Heart left ventricle (tissue), 16 donors: Measurements from ENCODE around the gene GPBP1. TPM values are rescaled to one million over a fixed set of nuclear protein-coding genes. Genes with fewer than 3 reads are reported as not detected.
"Not testable (repeated sequence)": the region's sequence is repeated elsewhere in the genome, so short reads cannot be mapped to it uniquely, and the experiment has no call there.

Experiments used
- ATAC-seq, 4 donors: fragments of 200-7000 bp; cut with Tn5 transposase; one replicate each; pipeline ENCODE4 v1.9.1; 2020 to 2022; ENCODE audit warnings: moderate library complexity in 4 of 4, mild to moderate bottlenecking in 3 of 4, moderate number of reproducible peaks in 1 of 4
- DNase-seq, 5 donors: peaks; one replicate each; pipeline ENCODE4 v3.0.0-alpha.2; 2020
- H3K27ac ChIP-seq, 12 donors: fragments of 200-600 bp; sonication (generic) in 4 of 12; one replicate each; pipeline versions ENCODE4 v1.5.0 to v1.8.0; 2016 to 2022; ENCODE audit warnings: mild to moderate bottlenecking in 2 of 12
- H3K27me3 ChIP-seq, 9 donors: fragments of 200-600 bp; sonication (generic) in 2 of 9; one replicate each; pipeline versions ENCODE4 v1.5.1 to v1.8.0; 2016 to 2022; ENCODE audit warnings: mild to moderate bottlenecking in 3 of 9
- H3K36me3 ChIP-seq, 9 donors: fragments of 200-600 bp; sonication (generic) in 2 of 9; one replicate each; pipeline versions ENCODE4 v1.5.0 to v1.8.0; 2018 to 2022; ENCODE audit warnings: mild to moderate bottlenecking in 2 of 9
- H3K4me1 ChIP-seq, 12 donors: fragments of 200-600 bp; sonication (generic) in 4 of 12; one replicate each; pipeline versions ENCODE4 v1.5.0 to v1.8.0; 2016 to 2022; ENCODE audit warnings: mild to moderate bottlenecking in 3 of 12
- H3K4me3 ChIP-seq, 12 donors: fragments of 200-600 bp; sonication (generic) in 4 of 12; one replicate each; pipeline versions ENCODE4 v1.5.0 to v1.8.0; 2017 to 2022; ENCODE audit warnings: mild to moderate bottlenecking in 9 of 12, moderate library complexity in 4 of 12
- H3K9me3 ChIP-seq, 12 donors: fragments of 200-600 bp; sonication (generic) in 4 of 12; one replicate each; pipeline versions ENCODE4 v1.5.0 to v1.8.0; 2016 to 2022; ENCODE audit warnings: mild to moderate bottlenecking in 1 of 12
- CTCF ChIP-seq, 12 donors: fragments of 200-600 bp; sonication (generic) in 4 of 12; IDR thresholded peaks; one replicate each; pipeline versions ENCODE4 v1.5.0 to v1.8.0; 2018 to 2022; ENCODE audit warnings: antibody characterized with exemption in 12 of 12, mild to moderate bottlenecking in 5 of 12
- POLR2A ChIP-seq, 2 donors: fragments of 450-650 bp; IDR thresholded peaks; one replicate each; pipeline ENCODE4 v1.6.1; 2017; ENCODE audit warnings: antibody characterized with exemption in 2 of 2, mild to moderate bottlenecking in 2 of 2, moderate library complexity in 2 of 2
- WGBS, 4 donors: extraction: QIAGEN DNeasy Blood & Tissue Kit in 2 of 4; methylation state at CpG; one replicate each; pipeline versions ENCODE4 v1.1.5 to v1.1.7; 2013 to 2018; 5-methylcytosine and 5-hydroxymethylcytosine counted together
- intact Hi-C, 10 donors: fragments of 100-400 bp; cut with DNase I; formaldehyde crosslinking; loops; one replicate each; pipeline versions ENCODE4 v1.11.1 to v1.14.2; 2022
- polyA plus RNA-seq, 2 donors: library from polyadenylated mRNA; stranded (reverse); fragments of 200-250 nt; gene quantifications; one replicate each; pipeline ENCODE4 v1.2.3, GENCODE V29; 2013
- total RNA-seq, 9 donors: library from RNA; depleted of rRNA in 2 of 9; stranded (reverse); fragments of >200 nt in 2 of 9; fragmentation: NEBNext Ultra II Directional in 3 of 9; extraction: Animal tissue kit (Norgen Biotek cat#: 25700) in 3 of 9; gene quantifications; one replicate each; pipeline versions ENCODE4 v1.1.0 to v1.2.4, GENCODE V29; 2016 to 2023
- donor health status: ischemic (EF 13 %, LVEDD 7.1; RV severe dilation, severe dysfunction).
- donor health status: healthy with polysubstance abuse.
- donor health status: DM: no; HTN: yes; CAD: no.
- donor health status: DM: no; HTN: no; CAD: no.
- donor health status: ischemic (EF 25% LVEDD 6.9; RV normal size, moderate dysfunction).
- donor health status: ischemic (EF 25% LVEDD 5.7; RV mildly dilated, moderate dysfunction).
- donor health status: healthy.
- donor health status: DM: yes; HTN: yes; CAD: no.
- donor health status: ischemic (EF 35%, LVEDD 5.7; RV mildly dilated, moderate dysfunction).
- donor health status: nonischemic (EF 11% LVEDD 7.7; RV severe dilation, severe dysfunction).
- donor health status: DM: yes; HTN: yes; CAD: no.
- donor health status: PGD.
- donor health status: ischemic (EF 29% LVEDD 5.4; RV normal size, mild dysfunction).
- donor health status: nonischemic (EF 23%, LVEDD 6.1; RV moderate dilation, normal function).

Gene GPBP1
- total and polyA plus RNA-seq, 11 donors: 31.0 to 60.9 (median 49.5) TPM

GRCh38 chr5:57157666-57158065 is 16.2 kb upstream of the GPBP1 start:
- DNase-seq (no peak), ATAC-seq (no peak)
- no peaks in the 10 kb centered on the region for H3K36me3 ChIP-seq
- no peak overlapping the region for H3K27ac ChIP-seq
- H3K27me3 ChIP-seq: no peaks in the 10 kb centered on the region
- intact Hi-C loops: no loop called here
- H3K4me1 ChIP-seq: no peaks in the 10 kb centered on the region
- peaks cover 0 to 14% (median 0%) of the 10 kb centered on the region in 12 donors for H3K9me3 ChIP-seq
- WGBS, 4 donors: 94 to 95% (median 94%) methylated on average over 7 of the region's 7 CpGs
- no peak overlapping the region for H3K4me3 ChIP-seq
- TF ChIP-seq CTCF (IDR thresholded peaks at IDR 0.05): no peak
- no peak for TF ChIP-seq POLR2A (IDR thresholded peaks at IDR 0.05)

GRCh38 chr5:57163553-57164006 is 10.3 kb upstream of the GPBP1 start:
- H3K4me3 ChIP-seq: no peak overlapping the region
- intact Hi-C loops: no loop called here
- no peaks in the 10 kb centered on the region for H3K9me3 ChIP-seq
- H3K36me3 ChIP-seq: no peaks in the 10 kb centered on the region
- 90 to 98% (median 90%) methylated on average over 3 of the region's 3 CpGs for WGBS, 4 donors
- H3K27ac ChIP-seq: no peak overlapping the region
- no peaks in the 10 kb centered on the region for H3K27me3 ChIP-seq
- ATAC-seq (no peak), DNase-seq (no peak)
- peaks cover 0 to 4% (median 0%) of the 10 kb centered on the region in 12 donors for H3K4me1 ChIP-seq
- TF ChIP-seq POLR2A (IDR thresholded peaks at IDR 0.05) (no peak), CTCF (IDR thresholded peaks at IDR 0.05) (no peak)

DNA sequence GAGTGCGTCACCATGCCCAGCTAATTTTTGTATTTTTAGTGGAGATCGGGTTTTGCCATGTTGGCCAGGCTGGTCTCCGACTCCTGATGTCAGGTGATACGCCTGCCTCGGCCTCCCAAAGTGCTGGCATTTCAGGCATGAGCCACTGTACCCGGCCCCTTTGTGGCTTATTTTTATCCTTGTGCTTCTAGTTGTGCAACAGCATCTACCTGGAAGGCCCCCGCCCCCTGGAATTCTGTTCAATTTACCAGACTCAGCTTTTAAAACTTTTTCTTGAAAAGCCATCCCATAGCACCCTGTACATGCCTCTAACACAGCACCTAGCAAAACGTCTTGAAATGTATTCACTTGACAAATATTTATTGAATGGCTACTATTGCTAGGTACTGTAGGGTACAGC is 9.7 kb upstream of the GPBP1 start:
- ATAC-seq: no peak
- Histone ChIP-seq H3K27me3 (no peaks in the 10 kb centered on the region), H3K27ac (no peak overlapping the region), H3K4me1 (peaks cover 0 to 4% (median 0%) of the 10 kb centered on the region in 12 donors), H3K36me3 (no peaks in the 10 kb centered on the region), H3K9me3 (no peaks in the 10 kb centered on the region), H3K4me3 (no peak overlapping the region)
- intact Hi-C loops: no loop called here
- no peak for DNase-seq
- WGBS, 4 donors: 85 to 92% (median 89%) methylated on average over 8 of the region's 8 CpGs
- TF ChIP-seq CTCF (IDR thresholded peaks at IDR 0.05) (no peak), POLR2A (IDR thresholded peaks at IDR 0.05) (no peak)

DNA sequence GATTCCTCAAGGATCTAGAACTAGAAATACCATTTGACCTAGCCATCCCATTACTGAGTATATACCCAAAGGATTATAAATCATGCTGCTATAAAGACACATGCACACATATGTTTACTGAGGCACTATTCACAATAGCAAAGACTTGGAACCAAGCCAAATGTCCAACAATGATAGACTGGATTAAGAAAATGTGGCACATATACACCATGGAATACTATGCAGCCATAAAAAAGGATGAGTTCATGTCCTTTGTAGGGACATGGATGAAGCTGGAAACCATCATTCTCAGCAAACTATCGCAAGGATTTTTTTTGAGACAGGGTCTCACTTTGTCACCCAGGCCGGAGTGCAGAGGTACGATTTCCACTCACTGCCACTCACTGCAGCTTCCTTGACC is 8.7 kb upstream of the GPBP1 start:
- H3K27ac ChIP-seq, H3K9me3 ChIP-seq, ATAC-seq, H3K27me3 ChIP-seq, DNase-seq, intact Hi-C loops, H3K4me1 ChIP-seq, H3K4me3 ChIP-seq, H3K36me3 ChIP-seq: not testable (repeated sequence)
- WGBS, 4 donors: 95 to 100% (median 98%) methylated on average over 3 of the region's 3 CpGs

- no peaks in the 10 kb centered on the region for H3K27me3 ChIP-seq
- ATAC-seq (no peak), DNase-seq (no peak)
- no peaks in the 10 kb centered on the region for H3K36me3 ChIP-seq
- TF ChIP-seq CTCF (IDR thresholded peaks at IDR 0.05): no peak
- TF ChIP-seq POLR2A (IDR thresholded peaks at IDR 0.05): no peak
- H3K4me1 ChIP-seq: peaks cover 0 to 4% (median 0%) of the 10 kb centered on the region in 12 donors
- no peak overlapping the region for H3K4me3 ChIP-seq
- intact Hi-C loops: no loop called here
- no peak overlapping the region for H3K27ac ChIP-seq
- H3K9me3 ChIP-seq: no peaks in the 10 kb centered on the region
- WGBS, 4 donors: 53 to 68% (median 66%) methylated on average over 2 of the region's 2 CpGs
These were observed 7.6 kb upstream of the GPBP1 start for GRCh38 chr5:57166276-57166675.
